Ureter (tissue), 1 donor: ENCODE data around the gene SHISA8. TPM values are rescaled to one million over a fixed set of nuclear protein-coding genes. Genes with fewer than 3 reads are reported as not detected.

Source experiments
- DNase-seq: peaks from one replicate; pipeline ENCODE4 v3.0.0-alpha.2; 2020; ENCODE audit warnings: low spot score
- total RNA-seq: library from RNA; stranded (reverse); gene quantifications from one replicate; pipeline ENCODE4 v1.2.4, GENCODE V29; 2023
- donor health status: DM: yes; HTN: yes; CAD: no.

SHISA8 gene
- total RNA-seq, 1 donor from 2014 or later: not detected

DNA sequence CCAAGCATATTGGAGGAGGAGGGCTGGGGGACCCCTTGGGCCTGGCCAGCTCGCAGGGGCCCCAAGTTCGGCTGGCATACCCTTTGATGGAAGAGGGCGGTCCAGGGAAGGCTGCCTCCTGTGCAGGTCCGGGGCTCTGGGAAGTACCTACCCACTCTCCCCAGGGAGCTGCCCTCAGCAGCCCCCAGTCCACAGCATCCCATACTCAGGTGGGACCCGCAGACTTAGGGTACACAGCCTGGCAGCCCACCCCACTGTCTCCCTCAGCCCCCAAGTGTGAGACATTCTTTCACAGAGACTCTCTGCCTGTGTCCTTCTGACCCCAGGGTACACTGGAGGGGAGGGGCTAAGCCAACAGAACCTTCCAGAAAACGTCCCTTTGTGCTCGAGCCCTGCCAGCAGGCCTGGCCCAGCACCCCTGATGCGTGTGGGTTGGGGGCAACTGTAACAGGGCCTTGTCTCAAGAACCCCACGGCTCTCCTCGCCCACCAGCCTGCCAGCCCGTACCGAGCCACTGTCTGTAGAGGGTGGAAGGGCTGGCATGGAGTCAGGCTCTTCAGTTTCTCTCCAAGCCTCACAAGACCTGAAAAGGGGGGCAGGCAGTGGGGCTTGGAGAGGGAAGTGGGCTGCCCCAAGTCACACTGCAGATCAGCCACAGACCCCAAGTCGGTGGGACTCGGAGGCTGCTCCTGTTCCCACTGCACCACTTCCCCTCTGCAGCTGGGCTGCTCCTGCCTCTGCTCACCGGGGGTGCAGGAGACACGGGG is 18.7 kb upstream of the SHISA8 start:
- no peak for DNase-seq

GRCh38 chr22:41932353-41932752 is 17.5 kb upstream of the SHISA8 start:
- DNase-seq: no peak

DNA sequence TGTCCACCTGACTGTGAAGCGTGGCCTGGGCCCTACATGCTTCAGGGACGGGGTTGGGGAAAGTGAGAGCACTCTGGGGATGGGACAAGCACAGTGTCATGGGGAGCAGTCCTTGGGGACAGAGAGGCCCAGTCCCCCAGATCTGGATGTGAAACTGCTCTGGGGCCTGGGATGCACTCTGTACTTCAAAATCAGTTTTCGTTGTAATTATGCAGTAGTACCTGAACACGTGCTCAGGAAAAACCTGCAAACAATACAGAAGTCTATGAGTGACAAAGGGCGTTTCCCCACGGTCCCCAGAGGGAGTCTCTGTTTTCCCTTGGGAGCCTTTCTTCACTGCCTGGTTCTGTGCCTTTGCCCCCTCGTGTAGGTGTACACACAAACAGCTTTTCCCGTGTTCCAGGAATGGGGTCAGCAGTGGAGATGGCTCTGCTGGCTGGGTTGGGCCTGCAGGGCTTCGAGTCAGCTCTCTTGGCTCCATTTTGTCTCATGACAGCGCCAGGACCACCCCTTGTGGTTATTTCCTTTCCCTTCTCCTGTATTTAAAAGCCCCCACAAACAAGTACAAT is 16.9 kb upstream of the SHISA8 start:
- no peak for DNase-seq

DNA sequence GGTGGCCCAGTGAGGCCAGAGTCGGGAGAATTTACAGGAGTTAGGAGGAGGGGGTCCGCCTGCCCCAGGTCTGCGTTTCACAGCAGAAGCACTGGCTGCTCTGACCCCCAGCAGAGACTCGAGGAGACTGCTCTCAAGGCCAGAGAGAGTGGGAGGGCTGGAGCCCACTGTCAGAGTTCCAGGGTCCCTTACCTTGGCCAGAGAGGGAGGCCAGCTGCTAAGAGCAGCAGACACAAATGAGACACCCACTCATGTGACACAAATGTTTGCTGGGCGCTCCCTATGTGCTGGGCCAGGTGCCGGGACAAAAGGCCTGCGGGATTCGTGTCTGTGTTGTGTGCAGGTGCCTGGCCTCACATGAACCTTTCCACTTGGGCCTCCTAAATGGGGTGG is 14.5 kb upstream of the SHISA8 start:
- DNase-seq: no peak

- no peak for DNase-seq
Observed at GRCh38 chr22:41928593-41929417, 13.9 kb upstream of the SHISA8 start.

DNA sequence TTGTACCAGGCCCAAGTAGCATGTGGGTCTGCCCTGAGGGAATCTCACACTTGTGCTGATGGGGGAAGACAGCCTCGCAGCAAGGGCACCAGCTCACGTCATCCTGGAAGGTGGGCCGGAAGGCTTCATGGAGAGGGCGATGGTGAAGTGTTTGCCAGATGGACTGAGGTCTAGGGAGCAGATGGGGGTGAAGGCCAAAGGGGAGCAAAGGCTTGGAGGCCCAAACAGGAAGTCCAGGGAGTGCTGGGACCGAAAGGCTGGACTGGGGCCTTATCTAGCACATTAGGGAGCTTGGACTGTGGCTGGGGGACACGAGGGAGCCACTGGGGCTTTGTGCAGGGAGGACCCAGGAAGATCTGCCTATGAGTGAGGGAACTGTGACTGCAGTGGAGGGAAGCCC is 12.9 kb upstream of the SHISA8 start:
- no peak for DNase-seq

GRCh38 chr22:41925783-41926460 is 11.0 kb upstream of the SHISA8 start:
- DNase-seq: peak; percentile 61

DNA sequence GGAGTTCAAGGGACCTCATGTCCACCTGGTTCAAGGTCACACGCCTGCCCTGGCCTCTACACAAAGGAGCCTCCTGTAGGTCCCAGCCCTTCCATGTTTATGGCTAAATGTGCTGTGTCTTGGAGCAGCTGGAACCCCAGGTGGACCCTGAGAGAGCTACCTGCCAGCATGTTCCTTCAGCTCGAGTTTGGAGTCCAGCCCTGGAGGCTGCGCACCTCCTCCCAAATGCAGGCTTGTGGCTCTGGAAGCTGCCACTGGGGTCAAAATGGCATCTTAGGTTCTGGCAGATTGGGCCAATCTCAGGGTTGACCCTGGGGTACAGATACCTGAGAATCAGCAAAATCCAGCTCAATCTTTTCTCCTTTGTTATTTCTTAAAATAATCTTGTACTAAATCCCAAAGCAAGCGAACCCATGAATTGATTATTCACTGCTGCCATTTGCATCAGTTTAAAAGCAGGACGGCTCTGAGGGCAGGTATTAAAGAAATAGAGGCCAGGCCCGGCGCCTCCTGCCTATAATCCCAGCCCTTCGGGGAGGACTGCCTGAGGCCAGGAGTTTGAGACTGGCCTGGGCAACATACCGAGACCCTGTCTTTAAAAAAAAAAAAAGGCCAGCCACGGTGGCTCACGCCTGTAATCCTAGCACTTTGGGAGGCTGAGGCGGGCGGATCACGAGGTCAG is 8.9 kb upstream of the SHISA8 start:
- DNase-seq: no peak

- no peak for DNase-seq
Observed at GRCh38 chr22:41922940-41923594, 8.2 kb upstream of the SHISA8 start.

DNA sequence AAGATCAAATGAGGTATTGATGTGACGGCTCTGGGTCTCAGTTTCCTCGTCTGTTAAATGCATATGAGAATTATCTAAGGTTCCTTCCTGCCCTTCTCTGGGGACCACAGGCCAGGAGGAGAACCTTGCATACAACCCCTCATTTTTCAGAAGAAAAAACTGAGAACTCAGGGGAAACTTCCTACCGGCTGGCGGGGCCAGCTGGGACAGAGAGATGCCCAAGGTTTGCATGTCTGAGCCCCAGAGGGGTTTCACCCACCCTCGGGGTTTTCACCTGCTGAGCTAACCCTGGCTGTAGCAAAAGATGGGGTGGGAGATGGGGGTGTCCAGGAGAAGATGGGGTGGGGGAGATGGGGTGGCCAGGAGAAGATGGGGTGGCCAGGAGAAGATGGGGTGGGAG is 7.5 kb upstream of the SHISA8 start:
- DNase-seq: no peak

- DNase-seq: no peak
Observed at GRCh38 chr22:41920271-41920976, 5.5 kb upstream of the SHISA8 start.

DNA sequence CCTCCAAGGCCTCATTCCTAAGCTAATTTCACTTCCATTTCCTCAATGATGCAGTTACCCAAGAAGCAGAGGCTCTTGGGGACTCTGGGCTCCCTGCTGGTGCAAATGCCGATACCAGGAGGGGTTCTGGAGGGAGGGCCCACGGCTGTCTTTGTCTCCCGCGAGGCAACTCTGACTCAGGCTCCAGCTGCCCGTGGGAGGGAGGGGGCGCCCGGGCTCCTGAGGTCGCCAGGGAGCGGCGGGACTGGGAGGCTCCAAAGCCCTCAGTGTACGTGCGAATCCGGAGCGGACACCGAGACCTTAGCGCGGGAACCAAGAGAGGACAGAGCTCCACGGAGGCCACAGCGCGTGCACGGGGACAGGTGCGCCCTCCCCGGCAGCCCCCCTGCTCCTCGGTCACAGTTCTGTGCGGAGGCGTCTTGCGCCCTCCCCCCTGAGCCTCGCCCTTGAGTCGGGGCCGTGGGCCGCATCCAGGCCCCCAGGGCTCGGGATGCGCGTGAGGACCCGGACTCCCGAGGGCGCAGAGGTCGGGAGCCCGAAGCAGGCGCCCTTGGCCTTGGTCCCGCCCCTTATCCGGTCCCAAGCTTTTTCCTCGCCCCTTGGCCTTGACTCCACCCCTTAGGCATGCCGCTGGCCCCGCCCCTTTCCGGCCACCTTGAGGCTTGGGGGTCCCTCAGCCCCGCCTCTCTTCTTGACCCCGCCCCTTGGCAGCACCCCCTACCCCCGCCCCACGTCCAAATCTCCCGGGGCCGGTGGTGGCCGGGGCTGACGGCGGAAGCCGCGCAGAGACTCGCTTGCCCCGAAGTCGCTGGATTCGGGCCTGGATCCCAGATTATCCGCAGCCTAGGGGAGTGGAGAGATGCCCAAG is 4.7 kb upstream of the SHISA8 start:
- peak; percentile 66 for DNase-seq

GRCh38 chr22:41917903-41918791 is 3.3 kb upstream of the SHISA8 start:
- DNase-seq: peak; percentile 74

DNA sequence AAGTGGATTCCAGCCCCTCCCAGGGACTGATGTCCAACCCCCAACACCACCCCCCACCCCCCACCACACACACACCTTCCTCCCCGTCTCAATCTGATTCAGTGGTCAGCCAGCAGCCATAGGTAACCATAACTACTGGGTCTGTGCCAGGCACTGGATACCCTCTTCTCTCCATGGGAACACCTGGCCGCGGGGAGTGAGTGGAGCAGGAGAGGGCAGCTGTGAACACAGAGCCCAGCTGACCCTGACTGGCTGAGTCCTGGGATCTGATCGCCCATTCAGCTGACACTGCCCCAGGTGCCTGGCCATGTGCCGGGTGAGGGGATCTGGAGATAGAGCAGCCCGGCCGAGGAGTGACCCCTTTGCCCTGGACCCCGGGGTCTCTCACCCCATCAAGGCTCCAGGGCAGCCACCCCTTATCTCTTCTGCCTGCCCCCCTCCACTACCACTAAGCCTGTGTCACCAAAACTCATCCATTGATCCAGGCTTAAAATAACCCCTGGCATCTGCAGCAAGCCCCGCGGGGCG is 2.6 kb upstream of the SHISA8 start:
- no peak for DNase-seq

GRCh38 chr22:41916745-41917358 is 2.0 kb upstream of the SHISA8 start:
- no peak for DNase-seq

DNA sequence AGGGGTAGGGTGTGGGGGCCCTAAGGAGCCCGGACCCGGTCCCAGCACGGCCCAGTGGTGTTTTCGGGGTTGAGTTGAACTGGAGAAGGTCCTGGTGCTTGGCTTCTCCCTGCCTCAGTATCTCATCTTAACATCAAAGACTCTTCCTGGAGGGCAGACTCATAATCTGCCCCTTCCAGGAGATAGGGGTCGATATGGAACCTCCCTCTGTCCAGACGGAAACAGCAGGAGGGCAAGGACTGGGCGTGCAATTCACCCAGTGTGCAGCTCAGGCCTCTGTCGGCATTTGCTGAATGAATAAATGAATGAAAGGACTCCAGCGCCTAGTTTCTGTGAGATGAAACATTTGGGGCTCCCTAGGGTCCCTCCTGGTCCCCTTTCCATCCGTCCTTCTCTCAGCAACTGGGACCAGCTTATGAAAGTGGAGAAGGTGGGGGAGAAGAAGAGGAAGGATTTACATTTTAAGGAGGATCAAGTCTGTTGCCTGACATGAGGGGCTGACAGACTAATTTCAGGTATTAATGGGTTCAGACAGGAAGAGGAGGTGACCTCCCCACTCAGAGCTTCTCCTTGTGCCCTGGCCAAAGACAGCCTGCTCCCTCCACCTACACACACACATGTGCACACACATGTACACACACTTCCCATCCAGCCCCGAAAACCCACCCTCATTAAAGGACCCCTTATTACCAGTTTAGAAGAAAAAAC is 1.1 kb upstream of the SHISA8 start:
- DNase-seq: no peak

GRCh38 chr22:41914611-41915034 is 251 bp downstream of the SHISA8 start:
- no peak for DNase-seq
